IPS DF 19.7 (cell line): ENCODE measurements around the gene AWAT1.
"Not testable (repeated sequence)": the region's sequence is repeated elsewhere in the genome, so short reads cannot be mapped to it uniquely, and the experiment has no call there.

ENCODE experiments used
- DNase-seq: peaks from one replicate; pipeline ENCODE4 v3.0.0-alpha.2; 2013; ENCODE audit warnings: low read depth, low spot score

AWAT1 gene

GRCh38 chrX:70260104-70260503 lies 25.6 kb downstream of the AWAT1 start, which contains the start of gene P2RY4:
P2RY4 (minus strand) TSS chrX:70260204; CDS start chrX:70259624, 580 bp downstream.
- DNase-seq = no peak

- peak; percentile 17 for DNase-seq
Observed at GRCh38 chrX:70262952-70263567, 28.6 kb downstream of the AWAT1 start.

- DNase-seq = no peak
Observed at GRCh38 chrX:70264784-70265183, 30.3 kb downstream of the AWAT1 start.

- DNase-seq = no peak
Observed at GRCh38 chrX:70268034-70268433, 33.6 kb downstream of the AWAT1 start, which contains the start of gene ARR3. ARR3 (plus strand) TSS chrX:70268334; CDS start chrX:70269386, 1,052 bp downstream.

- not testable (repeated sequence) for DNase-seq
Observed at GRCh38 chrX:70274029-70274428, 39.6 kb downstream of the AWAT1 start.

GRCh38 chrX:70279081-70279480 lies 44.6 kb downstream of the AWAT1 start:
- DNase-seq = no peak

GRCh38 chrX:70280573-70280972 lies 46.1 kb downstream of the AWAT1 start:
- no peak for DNase-seq

- no peak for DNase-seq
Observed at GRCh38 chrX:70281951-70282350, 47.5 kb downstream of the AWAT1 start, which contains the start of gene RAB41. RAB41 (plus strand) TSS chrX:70282172; CDS start chrX:70282218, 46 bp downstream.

- DNase-seq = no peak
Observed at GRCh38 chrX:70289168-70289792, 54.8 kb downstream of the AWAT1 start.
